Right lobe of liver (tissue), 4 donors: ENCODE results near the gene TPPP3.

Source experiments
- CTCF ChIP-seq, 4 donors: fragments of 200-600 bp in 3 of 4; fragments of 450-650 bp in 1 of 4; IDR thresholded peaks; one replicate each; pipeline versions ENCODE4 v1.5.1 to v1.8.0; 2016 to 2022; ENCODE audit warnings: antibody characterized with exemption in 4 of 4, mild to moderate bottlenecking in 2 of 4
- POLR2A ChIP-seq: fragments of 450-650 bp; IDR thresholded peaks from one replicate; pipeline ENCODE4 v1.6.1; 2017; ENCODE audit warnings: antibody characterized with exemption, mild to moderate bottlenecking
- donor health status: DM: no; HTN: no; CAD: no.
- donor health status: DM: no; HTN: no; CAD: no.
- donor health status: DM: no; HTN: yes; CAD: no.

- TF ChIP-seq CTCF (IDR thresholded peaks at IDR 0.05) = no peak
- TF ChIP-seq POLR2A = no peak
Observed at GRCh38 chr16:67392301-67393059, 818 bp downstream of the TPPP3 start.
